ENCODE measurements around the gene RAB40B. TPM values are rescaled to one million over a fixed set of nuclear protein-coding genes. Genes with fewer than 3 reads are reported as not detected.

Gene RAB40B
- total and polyA plus RNA-seq, 2 of the 13 experiments (the other 11 are each of a cell fraction or from before 2014, with no cell fraction given) = 6.2 to 6.5 TPM

DNA sequence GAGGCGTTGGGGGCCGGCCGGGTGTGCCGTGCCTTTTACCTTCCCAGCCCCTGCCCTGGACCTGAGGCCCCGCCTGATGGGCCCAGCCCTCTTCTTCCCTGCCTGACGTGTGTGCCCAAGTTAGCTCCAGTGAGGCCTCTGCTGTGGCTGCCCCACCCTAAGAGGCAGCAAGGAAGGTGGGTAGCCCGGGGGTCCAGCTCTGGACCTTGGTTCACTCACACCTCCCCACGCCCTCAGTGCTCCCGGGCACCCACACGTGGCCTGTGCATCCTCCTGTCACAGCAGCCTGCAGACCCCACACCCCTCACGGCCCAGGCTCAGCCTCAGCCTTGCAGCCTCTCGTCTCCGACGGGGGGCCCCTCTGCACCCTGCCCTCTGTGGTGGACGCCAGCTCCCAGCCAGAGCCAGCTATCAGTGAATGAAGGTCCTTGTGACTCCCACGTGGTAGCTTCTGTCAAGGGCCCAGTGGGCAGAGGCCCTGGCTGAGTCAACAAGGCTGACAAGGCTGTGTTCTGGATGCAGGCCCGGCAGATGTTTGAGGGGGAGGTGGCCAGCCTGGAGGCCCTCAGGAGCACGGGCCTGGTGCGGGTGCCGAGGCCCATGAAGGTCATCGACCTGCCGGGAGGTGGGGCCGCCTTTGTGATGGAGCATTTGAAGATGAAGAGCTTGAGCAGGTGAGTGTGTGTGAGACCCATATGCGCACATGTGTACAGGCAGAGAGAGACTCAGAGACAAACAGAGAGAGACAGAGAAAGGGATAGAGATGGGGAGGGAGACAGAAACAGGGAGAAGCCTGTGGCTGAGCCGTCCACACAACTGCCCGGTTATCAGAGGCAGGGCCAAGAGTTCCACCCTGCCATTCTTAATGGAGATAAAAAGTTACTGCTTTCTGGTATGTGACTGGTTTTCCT is 39.7 kb upstream of the RAB40B start (continued):
- TF ChIP-seq, protein P1, sequence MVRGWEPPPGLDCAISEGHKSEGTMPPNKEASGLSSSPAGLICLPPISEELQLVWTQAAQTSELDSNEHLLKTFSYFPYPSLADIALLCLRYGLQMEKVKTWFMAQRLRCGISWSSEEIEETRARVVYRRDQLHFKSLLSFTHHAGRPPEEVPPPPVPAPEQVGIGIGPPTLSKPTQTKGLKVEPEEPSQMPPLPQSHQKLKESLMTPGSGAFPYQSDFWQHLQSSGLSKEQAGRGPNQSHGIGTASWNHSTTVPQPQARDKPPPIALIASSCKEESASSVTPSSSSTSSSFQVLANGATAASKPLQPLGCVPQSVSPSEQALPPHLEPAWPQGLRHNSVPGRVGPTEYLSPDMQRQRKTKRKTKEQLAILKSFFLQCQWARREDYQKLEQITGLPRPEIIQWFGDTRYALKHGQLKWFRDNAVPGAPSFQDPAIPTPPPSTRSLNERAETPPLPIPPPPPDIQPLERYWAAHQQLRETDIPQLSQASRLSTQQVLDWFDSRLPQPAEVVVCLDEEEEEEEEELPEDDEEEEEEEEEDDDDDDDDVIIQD (CRISPR knock-in tag; IDR thresholded peaks at IDR 0.05; ENCODE audit: low read depth) = peak; percentile 91
- TF ChIP-seq, protein P2, sequence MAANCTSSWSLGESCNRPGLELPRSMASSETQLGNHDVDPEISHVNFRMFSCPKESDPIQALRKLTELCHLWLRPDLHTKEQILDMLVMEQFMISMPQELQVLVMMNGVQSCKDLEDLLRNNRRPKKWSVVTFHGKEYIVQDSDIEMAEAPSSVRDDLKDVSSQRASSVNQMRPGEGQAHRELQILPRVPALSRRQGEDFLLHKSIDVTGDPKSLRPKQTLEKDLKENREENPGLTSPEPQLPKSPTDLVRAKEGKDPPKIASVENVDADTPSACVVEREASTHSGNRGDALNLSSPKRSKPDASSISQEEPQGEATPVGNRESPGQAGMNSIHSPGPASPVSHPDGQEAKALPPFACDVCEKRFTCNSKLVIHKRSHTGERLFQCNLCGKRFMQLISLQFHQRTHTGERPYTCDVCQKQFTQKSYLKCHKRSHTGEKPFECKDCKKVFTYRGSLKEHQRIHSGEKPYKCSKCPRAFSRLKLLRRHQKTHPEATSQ (CRISPR knock-in tag; IDR thresholded peaks at IDR 0.05; ENCODE audit: borderline replicate concordance) = peak; percentile 95
- TF ChIP-seq, protein P3, sequence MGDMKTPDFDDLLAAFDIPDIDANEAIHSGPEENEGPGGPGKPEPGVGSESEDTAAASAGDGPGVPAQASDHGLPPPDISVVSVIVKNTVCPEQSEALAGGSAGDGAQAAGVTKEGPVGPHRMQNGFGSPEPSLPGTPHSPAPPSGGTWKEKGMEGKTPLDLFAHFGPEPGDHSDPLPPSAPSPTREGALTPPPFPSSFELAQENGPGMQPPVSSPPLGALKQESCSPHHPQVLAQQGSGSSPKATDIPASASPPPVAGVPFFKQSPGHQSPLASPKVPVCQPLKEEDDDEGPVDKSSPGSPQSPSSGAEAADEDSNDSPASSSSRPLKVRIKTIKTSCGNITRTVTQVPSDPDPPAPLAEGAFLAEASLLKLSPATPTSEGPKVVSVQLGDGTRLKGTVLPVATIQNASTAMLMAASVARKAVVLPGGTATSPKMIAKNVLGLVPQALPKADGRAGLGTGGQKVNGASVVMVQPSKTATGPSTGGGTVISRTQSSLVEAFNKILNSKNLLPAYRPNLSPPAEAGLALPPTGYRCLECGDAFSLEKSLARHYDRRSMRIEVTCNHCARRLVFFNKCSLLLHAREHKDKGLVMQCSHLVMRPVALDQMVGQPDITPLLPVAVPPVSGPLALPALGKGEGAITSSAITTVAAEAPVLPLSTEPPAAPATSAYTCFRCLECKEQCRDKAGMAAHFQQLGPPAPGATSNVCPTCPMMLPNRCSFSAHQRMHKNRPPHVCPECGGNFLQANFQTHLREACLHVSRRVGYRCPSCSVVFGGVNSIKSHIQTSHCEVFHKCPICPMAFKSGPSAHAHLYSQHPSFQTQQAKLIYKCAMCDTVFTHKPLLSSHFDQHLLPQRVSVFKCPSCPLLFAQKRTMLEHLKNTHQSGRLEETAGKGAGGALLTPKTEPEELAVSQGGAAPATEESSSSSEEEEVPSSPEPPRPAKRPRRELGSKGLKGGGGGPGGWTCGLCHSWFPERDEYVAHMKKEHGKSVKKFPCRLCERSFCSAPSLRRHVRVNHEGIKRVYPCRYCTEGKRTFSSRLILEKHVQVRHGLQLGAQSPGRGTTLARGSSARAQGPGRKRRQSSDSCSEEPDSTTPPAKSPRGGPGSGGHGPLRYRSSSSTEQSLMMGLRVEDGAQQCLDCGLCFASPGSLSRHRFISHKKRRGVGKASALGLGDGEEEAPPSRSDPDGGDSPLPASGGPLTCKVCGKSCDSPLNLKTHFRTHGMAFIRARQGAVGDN (CRISPR knock-in tag; IDR thresholded peaks at IDR 0.05) = peak; percentile 100
- TF ChIP-seq ZNF549 (CRISPR knock-in tag; IDR thresholded peaks at IDR 0.05) = no peak; the same call in 1 of the 2 replicates
- TF ChIP-seq ZNF143 (CRISPR knock-in tag; IDR thresholded peaks at IDR 0.05) = peak; percentile 67; the same call in 1 of the 2 replicates
- TF ChIP-seq FOXP1 (IDR thresholded peaks at IDR 0.05) = no peak
- peak; percentile 91 for TF ChIP-seq FOXP1 (CRISPR knock-in tag; IDR thresholded peaks at IDR 0.05)
- peak; percentile 98 for TF ChIP-seq TBX2 (CRISPR knock-in tag; IDR thresholded peaks at IDR 0.05; ENCODE audit: borderline replicate concordance)
- TF ChIP-seq, protein P4, sequence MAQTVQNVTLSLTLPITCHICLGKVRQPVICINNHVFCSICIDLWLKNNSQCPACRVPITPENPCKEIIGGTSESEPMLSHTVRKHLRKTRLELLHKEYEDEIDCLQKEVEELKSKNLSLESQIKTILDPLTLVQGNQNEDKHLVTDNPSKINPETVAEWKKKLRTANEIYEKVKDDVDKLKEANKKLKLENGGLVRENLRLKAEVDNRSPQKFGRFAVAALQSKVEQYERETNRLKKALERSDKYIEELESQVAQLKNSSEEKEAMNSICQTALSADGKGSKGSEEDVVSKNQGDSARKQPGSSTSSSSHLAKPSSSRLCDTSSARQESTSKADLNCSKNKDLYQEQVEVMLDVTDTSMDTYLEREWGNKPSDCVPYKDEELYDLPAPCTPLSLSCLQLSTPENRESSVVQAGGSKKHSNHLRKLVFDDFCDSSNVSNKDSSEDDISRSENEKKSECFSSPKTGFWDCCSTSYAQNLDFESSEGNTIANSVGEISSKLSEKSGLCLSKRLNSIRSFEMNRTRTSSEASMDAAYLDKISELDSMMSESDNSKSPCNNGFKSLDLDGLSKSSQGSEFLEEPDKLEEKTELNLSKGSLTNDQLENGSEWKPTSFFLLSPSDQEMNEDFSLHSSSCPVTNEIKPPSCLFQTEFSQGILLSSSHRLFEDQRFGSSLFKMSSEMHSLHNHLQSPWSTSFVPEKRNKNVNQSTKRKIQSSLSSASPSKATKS (CRISPR knock-in tag; IDR thresholded peaks at IDR 0.05) = no peak; the same call in 1 of the 2 replicates
- TF ChIP-seq, protein P5, sequence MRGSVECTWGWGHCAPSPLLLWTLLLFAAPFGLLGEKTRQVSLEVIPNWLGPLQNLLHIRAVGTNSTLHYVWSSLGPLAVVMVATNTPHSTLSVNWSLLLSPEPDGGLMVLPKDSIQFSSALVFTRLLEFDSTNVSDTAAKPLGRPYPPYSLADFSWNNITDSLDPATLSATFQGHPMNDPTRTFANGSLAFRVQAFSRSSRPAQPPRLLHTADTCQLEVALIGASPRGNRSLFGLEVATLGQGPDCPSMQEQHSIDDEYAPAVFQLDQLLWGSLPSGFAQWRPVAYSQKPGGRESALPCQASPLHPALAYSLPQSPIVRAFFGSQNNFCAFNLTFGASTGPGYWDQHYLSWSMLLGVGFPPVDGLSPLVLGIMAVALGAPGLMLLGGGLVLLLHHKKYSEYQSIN (CRISPR knock-in tag; IDR thresholded peaks at IDR 0.05; ENCODE audit: borderline replicate concordance) = no peak; the same call in 1 of the 2 replicates
- TF ChIP-seq, protein P6, sequence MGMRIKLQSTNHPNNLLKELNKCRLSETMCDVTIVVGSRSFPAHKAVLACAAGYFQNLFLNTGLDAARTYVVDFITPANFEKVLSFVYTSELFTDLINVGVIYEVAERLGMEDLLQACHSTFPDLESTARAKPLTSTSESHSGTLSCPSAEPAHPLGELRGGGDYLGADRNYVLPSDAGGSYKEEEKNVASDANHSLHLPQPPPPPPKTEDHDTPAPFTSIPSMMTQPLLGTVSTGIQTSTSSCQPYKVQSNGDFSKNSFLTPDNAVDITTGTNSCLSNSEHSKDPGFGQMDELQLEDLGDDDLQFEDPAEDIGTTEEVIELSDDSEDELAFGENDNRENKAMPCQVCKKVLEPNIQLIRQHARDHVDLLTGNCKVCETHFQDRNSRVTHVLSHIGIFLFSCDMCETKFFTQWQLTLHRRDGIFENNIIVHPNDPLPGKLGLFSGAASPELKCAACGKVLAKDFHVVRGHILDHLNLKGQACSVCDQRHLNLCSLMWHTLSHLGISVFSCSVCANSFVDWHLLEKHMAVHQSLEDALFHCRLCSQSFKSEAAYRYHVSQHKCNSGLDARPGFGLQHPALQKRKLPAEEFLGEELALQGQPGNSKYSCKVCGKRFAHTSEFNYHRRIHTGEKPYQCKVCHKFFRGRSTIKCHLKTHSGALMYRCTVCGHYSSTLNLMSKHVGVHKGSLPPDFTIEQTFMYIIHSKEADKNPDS (CRISPR knock-in tag; IDR thresholded peaks at IDR 0.05) = peak; percentile 97
- peak; percentile 99 for TF ChIP-seq ZNF709 (CRISPR knock-in tag; IDR thresholded peaks at IDR 0.05)
- TF ChIP-seq, protein P7, sequence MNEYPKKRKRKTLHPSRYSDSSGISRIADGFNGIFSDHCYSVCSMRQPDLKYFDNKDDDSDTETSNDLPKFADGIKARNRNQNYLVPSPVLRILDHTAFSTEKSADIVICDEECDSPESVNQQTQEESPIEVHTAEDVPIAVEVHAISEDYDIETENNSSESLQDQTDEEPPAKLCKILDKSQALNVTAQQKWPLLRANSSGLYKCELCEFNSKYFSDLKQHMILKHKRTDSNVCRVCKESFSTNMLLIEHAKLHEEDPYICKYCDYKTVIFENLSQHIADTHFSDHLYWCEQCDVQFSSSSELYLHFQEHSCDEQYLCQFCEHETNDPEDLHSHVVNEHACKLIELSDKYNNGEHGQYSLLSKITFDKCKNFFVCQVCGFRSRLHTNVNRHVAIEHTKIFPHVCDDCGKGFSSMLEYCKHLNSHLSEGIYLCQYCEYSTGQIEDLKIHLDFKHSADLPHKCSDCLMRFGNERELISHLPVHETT (CRISPR knock-in tag; conservative IDR thresholded peaks at IDR 0.05) = peak; percentile 95
